Fibroblast of skin of abdomen (primary cell): Measurements from ENCODE around the gene MYH4. TPM values are rescaled to one million over a fixed set of nuclear protein-coding genes. Genes with fewer than 3 reads are reported as not detected.

ENCODE experiments used
- DNase-seq: peaks from one replicate; pipeline ENCODE4 v3.0.0-alpha.2; 2013
- polyA plus RNA-seq, 2 experiments: library from polyadenylated mRNA; unstranded; fragments of 120-200 nt; gene quantifications; one replicate each; pipeline ENCODE4 v1.2.1, GENCODE V29; 2013; ENCODE audit not compliant: insufficient read length in 2 of 2

The MYH4 gene
- not detected for polyA plus RNA-seq (2013, experiment 1 of 2; ENCODE audit: insufficient read length)
- not detected for polyA plus RNA-seq (2013, experiment 2 of 2; ENCODE audit: insufficient read length)

- DNase-seq = no peak
Measured at GRCh38 chr17:10469459-10469858, at the start of gene MYH4. Gene MYH4, minus strand, starts transcription at chr17:10469559. Its CDS starts 2,814 bp downstream, at chr17:10466745.

DNA sequence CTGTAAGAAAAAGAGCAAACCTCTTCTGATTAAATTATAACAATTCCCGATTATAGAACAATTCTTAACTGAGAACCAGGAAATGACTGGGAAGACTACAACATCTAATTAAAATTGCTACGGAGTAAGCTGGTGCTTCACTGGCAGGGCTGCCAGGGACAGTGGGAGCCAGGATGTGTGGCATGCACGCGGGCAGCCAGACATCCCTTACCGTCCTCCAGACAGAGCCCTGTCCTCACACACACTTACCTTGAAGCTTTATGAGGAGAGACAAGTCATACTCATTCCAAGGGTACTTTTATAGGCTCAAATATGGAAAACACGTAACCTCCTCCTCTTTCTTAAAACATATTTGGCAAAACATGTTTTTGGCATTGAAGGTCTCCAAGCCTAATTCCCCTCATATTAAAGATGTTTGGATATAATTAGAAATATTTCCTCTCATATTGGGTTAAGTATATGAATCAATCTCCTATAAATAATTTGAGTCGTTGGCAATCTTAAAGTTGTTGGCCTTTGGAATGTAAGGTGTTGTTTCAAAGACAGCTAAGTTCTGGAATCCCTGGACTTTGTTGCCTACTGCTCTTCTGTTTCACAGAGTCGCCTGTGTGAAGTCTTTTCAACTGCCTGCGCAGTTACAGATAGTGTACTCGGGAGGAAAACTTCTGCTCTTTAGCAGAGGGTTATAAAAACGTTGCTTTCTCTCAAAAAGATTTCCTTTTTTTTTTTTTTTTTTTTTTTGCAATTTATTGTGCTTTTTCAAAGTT, 49.1 kb upstream of the MYH4 start, which contains the start of gene MYH1:
Gene MYH1 (minus strand): TSS at position 272 of the 767 bp plus-strand sequence. CDS start 1,900 bp downstream, outside the sequence.
- DNase-seq = no peak

GRCh38 chr17:10516638-10517037, 47.3 kb upstream of the MYH4 start:
- DNase-seq = no peak

GRCh38 chr17:10516065-10516464, 46.7 kb upstream of the MYH4 start:
- no peak for DNase-seq

DNA sequence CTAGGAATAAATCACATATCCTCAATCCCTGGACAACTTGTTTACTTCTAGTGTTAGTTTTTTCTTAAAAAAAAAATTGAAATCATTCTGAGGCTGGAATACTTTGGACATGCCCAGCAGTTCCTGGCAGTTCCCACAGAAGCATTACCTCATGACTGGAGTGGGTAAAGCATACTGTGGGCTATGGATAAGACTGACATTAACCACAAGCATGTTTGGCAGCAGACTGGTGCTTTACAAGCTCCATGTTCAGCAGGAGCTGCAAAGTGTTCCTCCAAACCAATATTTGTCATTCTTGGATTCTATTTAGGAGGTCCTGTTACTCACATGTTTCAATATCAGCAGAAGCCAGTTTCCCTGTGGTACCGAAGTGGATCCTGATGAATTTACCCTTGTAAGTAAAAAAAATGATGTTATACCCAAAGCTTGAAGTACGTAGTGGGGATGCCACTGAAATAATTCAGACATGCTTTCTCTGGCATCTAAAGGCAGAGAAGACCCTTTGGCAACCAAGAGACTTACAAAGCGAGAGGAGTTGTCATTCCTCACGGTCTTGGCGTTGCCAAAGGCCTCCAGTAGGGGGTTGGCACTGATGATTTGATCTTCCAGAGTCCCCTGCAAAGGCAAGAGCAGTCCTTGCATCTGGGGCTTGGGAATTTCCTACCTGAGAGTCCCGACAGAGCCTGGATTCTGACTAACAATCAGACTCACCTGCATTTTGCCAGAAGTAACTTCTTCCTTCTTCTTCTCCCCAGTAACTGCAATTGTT, 44.1 kb upstream of the MYH4 start:
- DNase-seq = peak; percentile 20

DNA sequence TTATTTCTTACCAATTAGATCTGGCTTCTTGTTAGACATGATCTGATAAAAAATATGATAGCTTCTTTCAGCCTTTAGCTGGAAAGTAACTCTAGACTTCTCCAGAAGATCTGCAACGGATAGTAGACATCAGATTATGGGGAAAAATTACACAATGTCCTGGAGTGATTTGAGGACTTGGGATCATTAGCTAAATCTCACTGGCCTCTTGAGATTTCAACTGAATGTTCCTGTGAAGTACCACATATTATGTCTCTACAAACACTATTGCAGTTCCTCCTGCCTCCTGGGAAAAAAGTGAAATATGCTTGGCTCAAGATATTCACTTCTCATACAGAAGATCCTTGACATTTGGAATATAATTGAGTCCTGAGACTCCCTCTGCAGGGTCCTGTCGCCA, 43.5 kb upstream of the MYH4 start:
- no peak for DNase-seq

GRCh38 chr17:10499950-10500349, 30.6 kb upstream of the MYH4 start:
- no peak for DNase-seq

- no peak for DNase-seq
Measured at GRCh38 chr17:10492004-10492403, 22.6 kb upstream of the MYH4 start.

GRCh38 chr17:10482252-10482651, 12.9 kb upstream of the MYH4 start:
- DNase-seq = no peak

GRCh38 chr17:10477701-10478100, 8.3 kb upstream of the MYH4 start:
- DNase-seq = no peak

- peak; percentile 10 for DNase-seq
Measured at GRCh38 chr17:10474536-10474935, 5.2 kb upstream of the MYH4 start.

- peak; percentile 23 for DNase-seq
Measured at GRCh38 chr17:10471858-10472257, 2.5 kb upstream of the MYH4 start.

DNA sequence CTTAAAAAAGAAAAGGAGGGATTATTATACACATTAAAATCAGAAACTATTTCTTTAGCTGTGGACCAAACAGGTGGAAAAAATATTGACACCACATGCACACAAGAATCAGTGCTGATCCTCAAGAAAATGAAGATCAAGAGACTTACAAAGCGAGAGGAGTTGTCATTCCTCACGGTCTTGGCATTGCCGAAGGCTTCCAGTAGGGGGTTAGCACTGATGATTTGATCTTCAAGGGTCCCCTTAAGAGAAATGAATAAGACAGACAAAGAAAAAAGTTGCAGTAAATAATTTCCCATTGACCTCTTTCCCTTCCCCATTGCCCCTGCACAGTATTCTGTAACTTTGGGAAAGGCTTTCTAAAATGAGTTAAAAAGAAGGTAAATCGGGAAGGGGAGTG, 6.0 kb downstream of the MYH4 start:
- DNase-seq = no peak

GRCh38 chr17:10460062-10460461, 9.3 kb downstream of the MYH4 start:
- DNase-seq = no peak

GRCh38 chr17:10458701-10459100, 10.7 kb downstream of the MYH4 start:
- no peak for DNase-seq

- no peak for DNase-seq
Measured at GRCh38 chr17:10457952-10458351, 11.4 kb downstream of the MYH4 start.

- DNase-seq = no peak
Measured at GRCh38 chr17:10447026-10447931, 22.1 kb downstream of the MYH4 start.

DNA sequence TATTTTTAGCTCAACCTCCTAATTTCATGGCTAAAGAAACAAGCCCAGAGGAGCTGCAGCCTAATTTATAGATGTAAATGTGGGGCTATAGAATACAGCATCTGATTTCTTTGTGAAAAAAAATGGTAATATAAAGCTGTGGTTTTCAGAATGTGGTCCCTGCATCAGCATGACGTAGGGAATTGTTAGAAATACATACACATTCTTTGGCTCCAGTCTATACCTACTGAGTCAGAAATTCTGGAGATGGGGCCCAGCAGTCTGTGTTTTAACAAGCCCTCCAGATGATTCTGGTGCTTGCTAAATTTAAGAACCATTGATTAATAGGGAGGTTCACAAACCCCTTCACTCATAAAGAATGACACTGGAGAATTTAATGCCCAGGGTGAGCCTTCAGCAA, 29.5 kb downstream of the MYH4 start:
- DNase-seq = peak; percentile 64

GRCh38 chr17:10435096-10435495, 34.3 kb downstream of the MYH4 start:
- DNase-seq = no peak

- DNase-seq = peak; percentile 76
Measured at GRCh38 chr17:10429421-10430045, 39.8 kb downstream of the MYH4 start.

DNA sequence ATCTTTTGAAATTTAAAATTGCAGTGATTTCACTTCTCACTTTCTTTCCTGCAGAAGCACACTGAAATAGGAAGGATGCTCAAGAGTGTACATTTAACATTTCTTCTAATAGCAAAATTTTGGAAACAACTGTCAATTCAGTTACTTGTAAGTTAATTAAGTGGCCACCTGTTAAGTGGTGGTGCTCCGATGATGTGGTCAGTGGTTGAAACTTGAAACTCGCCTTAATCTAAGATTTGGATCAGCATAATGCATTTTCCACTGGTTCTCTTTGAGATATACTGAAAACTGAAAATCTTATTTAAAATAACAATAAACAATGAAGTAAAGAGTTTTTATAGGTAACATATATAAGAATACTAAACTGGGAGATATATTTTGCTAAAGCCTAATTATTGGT, 40.6 kb downstream of the MYH4 start:
- DNase-seq = no peak

DNA sequence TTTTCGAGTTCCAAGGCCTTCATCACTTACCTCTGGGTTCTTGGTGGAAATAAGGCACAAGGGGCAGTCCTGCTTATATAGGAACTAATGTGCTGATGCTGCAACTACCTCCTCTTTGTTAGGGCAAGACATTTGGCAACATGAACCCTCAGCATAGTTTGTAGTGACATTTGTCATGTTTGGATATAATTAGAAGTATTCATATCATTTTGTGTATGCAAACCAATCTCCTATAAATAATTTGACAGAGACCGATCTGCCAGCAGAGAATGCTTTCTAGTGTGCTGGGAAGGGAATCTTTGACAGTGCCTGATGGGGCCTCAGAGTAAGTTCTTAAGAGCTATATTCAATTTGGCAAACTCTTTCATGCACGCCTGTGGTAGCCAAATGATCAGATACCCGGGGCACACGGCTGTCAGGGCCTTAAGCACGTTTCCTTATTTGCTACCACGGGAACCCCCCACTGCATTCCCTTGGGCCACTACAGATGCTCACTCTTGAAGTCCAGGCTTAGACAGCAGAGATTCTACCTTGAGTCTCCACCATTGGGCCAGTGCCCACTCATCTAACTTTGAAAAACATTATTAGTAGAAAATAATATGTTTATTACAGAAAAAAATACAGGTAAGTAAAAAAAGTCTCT, 47.3 kb downstream of the MYH4 start, which contains the start of gene MYH8:
Gene MYH8 (minus strand): TSS at position 51 of the 643 bp plus-strand sequence. CDS start 1,723 bp downstream, outside the sequence.
- DNase-seq = no peak
